Hematopoietic multipotent progenitor cell treated with erythropoietin and hydrocortisone succinate and interleukin-3 and kit ligand, for 6 days (in vitro differentiated cells): ENCODE results near the gene DLL1.

Source experiments
- DNase-seq: peaks from one replicate; pipeline ENCODE4 v3.0.0-alpha.2; 2015

The DLL1 gene

DNA sequence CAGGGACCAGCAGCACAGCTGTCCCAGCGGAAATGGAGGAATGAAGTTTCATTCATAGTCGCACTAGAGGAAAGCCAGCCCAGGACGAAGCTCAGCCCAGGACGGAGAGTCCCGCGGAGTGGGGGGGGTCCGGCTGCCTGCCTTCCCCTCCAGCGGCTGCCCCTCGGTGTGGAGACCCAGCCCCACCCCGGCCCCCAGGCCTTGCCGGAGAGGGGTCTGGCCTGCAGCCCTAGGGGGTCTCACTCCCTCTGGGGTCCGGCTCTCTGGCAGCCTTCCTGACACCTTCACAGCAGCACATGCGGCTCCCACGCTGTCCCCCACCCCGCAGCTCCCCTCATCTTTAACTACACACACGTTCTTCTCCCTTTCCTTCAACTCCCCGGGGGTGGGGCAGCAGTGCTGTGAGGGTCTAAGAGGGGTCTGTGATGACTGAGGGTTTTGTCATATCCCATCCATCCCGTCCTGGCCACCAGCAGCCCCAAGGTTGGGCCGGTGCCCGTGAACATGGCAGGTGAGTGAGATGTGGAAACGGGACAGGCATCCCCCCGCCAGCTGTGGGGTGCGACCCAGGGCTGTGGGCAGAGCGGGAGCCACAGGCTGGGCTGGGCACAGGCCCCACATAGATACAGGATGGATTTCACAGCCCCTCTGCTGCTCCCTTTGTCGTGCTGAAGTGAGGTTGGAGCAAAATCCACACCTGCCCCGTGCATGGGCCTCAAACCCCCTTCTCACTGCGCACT lies 41.8 kb downstream of the DLL1 start:
- no peak for DNase-seq

DNA sequence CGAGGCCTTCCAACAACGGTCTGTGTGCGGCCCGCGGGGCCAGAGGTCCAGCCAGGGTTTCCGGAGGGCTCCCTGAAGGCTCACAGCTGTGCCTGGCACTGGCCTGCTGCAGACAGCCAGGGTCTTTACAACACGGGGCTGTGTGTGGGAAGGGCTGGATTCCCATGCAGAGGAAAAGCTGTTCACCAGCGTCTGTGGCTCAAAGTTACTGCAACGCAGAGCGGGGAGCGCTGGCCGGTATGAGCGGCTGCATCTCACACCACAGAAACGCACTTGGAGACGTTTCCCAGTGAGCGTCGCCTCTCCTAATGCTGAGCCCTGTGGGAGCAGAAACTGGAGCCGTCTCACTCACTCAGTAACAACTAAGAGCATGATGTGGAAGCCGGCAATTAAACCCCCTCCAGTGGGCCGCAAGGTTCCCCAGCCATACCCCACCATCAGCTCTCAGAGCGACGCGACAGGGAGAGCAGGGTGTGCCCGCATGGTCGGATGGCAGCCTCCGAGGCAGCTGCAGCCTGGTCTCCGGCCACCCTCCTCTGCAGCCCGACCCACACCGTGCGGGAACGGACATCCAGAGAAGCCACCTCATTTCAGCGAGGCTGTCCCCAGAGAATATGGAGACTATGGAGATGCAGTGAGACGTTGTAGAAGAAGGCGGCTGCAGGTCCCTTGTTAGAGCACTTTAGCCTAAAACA lies 42.6 kb downstream of the DLL1 start:
- DNase-seq: no peak

DNA sequence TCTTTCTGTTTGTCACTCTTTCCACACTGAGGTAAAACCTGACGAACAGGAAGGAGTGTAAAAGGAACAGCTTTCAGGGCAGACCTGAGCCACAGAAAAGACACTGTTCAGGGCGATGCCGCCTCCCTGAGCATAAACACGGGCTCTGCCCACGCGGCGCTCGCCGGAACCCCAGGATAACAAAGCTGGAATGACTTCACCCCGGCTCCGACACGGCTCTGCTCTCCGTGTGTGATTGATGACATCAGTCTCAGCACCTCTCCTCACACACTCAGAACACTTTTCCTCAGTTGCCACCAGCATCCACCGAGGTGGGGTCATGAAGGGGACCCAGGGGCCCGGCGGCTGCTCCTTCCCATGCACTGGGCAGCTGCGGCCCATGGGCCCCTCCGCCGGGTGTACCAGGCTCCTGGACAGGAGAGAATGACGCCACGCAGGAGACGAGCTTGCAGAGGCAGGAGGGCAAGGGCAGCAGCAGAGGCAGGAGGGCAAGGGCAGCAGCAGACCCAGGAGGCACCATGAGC lies 43.6 kb downstream of the DLL1 start:
- DNase-seq: no peak

DNA sequence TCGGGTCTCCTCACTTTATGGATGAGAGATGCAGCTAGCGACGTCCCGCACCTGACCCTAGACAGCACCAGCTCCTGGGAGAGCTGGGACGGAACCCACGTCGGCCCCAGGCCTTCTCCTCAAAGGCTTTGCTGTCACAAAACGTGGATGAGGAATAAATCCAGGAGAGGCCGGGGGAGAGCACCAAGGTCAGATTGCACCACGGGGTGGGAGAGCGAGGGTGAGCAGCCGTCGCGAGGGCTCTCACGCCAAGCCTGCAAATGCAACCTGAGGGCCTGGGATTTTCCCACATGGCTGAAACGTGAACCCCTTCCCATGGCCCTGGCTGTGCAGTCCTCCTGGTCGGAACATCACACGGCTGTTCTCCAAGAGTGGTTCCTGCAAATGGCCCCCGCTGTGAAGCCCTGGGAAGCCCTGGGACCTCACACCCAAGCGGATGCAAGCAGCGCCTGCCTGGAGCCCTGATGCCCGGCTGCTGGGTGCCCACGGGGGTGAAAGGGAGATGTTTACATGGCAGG lies 45.3 kb downstream of the DLL1 start:
- no peak for DNase-seq

DNA sequence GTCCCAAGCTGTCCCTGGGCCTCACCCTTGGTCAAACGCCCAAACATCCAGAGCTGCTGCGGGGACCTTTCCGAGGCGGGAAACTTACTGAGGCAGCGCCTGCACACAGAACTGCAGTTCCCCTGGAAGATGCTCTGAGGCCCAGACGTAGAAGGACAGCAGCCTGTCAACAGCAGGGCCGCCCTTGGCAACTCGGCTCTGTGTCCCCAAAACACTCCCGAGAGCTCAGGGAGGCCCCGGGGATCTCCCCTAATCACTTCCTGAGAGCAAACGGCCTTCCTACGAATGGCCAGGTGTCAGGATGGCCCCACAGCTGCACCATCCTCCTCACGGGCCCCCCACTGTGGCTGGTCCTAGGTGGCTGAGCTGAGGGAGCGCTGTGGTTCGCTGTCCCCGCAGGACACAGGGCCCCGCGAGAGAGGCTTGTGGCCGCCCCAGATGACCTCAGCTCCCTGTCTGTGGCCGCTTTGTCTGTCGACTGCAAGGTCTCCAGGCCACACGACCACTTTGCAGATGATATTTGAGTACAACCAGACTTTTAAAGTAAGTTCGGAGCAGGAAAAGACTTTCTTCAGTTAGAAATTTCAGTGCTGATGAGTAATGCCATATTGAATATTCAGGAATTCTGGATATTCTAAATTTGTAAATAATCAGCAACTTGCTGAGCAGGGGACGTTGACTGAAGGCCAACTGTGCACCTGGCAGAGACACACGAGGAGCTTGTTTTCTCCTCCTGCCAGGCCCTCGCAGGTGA lies 46.0 kb downstream of the DLL1 start:
- no peak for DNase-seq

DNA sequence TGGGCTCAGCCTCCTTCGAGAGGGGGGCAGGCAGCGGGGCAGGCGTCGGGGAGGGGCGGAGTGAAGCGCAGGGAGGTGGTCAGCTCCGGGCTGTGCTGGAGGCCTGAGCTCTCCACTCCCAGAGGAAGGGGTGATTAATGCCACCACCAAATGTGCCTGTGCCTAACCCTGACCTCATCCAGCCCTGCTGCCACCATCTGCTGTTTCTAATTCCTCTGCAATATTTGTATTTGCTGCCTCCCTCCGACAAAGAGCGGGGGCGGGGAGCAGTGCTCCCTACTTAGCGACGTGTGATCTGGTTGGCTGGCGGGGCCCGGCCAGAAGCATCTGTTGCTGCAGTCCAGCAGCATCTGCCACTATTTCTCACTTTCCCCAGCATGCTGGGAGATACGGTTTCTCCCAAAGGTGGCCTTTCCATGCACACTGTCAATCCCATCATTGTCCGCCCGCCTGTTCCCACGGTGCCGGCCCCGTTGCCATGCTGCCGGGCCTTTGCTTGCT lies 47.0 kb downstream of the DLL1 start:
- no peak for DNase-seq

DNA sequence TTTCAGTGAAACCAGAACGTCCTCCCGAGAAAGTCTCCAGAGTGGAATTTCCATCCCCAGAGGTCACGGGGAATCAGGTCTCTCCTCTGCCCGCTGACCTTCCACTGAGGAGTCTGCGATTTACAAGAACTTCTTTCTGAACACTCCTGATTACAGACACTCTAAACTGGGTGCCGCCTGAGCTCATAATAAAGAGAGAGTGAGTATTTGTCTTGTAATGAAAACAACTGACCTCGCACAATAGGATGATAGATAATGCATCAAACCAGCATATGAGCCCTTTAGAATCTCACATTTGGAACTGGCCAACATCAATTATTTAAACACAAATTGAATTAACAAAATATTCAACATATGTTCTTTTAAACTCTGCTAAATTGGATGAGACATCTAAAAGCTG lies 47.5 kb downstream of the DLL1 start:
- DNase-seq: no peak

DNA sequence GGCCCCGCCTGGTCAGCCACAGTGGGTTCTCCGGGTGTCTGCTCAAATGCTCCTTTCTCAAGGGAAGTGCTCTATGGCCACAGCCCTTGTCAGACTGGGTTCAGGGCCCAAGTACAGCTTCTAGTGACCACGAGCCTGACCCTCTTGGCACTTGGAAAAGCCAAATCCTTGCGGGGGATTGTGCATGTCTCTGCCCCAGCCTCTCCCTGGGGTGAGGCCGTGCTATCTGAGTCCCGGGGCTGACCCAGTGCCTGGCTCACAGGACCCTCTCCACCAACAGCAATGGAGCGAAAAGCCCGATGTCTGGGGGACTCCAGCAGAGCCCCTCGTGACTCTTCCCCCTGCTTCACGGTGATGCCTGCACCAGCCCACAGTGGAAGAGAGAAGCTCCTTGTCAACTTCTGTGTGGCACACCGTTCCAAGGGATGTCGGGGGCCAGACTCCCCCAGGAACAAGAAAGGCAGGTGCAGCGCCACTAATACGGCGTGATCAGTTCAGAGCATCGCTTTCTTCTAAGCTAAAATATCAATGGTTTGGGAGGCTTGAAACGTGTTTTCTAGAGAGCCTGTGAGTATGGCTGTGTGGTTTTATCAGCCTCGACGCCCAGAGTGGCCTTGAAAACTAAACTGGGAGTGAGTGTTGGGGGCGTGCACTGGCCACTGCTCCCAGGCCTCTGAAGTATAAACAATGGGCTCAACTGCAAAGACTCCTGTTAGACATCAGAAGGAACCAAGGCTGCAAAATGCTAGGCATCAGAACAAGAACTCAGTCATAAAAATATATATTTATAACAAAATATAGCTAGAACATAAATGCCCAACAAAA lies 51.9 kb downstream of the DLL1 start:
- DNase-seq: no peak

DNA sequence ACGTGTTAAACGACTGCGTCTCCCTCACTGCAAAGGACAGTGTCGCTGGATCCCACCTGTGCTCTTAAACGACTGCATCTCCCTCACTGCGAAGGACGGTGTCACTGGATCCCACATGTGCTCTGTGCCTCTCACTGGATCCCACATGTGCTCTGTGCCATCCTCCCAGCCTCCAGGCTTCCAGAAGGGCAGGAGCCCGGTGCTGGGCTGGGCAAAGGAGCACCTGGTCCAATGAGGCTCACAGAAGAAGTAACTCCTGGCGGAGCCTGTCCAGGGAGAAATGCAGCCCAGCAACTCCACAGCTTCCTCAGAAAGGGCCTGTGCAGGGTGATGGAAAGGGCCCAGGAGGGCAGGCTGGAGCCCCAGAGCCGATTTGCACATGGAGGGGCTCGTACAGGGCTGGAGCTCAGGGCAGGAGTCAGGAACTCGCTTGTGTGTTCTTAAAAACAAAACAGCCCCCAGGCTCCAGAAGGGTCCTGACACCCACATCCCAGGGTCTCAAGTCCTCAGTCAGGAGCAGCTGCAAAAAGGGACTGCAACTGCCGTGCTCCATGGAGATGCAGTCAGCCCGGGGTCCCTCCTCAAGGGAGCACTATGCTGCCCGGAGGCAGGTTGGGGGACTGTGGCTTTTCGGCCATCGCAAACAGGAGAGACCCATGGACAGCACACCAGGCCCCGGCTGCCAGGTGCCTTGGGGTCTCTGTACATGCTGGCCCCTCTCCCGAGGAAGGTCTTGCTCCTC lies 52.7 kb downstream of the DLL1 start:
- no peak for DNase-seq

DNA sequence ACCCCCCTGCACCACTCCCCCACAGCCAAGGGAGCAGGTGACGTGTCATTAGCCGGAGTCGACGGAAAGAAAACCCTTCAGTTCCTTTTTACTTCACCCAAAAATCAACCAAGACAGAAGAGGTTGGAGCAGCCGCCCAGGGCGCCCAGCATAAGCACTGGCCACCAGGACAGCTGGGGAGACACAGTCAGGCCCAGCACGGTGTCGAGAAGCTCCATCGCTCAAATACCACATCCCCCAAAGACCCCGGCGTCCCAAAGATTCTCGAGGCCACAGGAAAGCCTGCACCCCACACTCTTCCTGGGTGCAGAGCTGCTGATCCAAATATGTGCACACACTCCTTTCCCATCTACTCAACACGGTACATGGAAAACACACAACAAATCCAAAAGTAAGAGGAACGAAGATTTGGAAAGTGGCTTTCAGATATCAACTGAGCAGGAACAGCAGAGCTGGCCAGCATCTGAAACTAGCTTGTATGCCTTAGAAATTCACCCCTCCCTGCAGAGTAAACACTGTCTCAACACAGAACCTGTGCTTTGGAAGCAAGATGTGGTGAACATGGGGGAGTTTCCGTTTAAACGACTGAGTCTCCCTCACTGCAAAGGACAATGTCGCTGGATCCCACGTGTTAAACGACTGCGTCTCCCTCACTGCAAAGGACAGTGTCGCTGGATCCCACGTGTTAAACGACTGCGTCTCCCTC lies 54.6 kb downstream of the DLL1 start:
- DNase-seq: no peak

DNA sequence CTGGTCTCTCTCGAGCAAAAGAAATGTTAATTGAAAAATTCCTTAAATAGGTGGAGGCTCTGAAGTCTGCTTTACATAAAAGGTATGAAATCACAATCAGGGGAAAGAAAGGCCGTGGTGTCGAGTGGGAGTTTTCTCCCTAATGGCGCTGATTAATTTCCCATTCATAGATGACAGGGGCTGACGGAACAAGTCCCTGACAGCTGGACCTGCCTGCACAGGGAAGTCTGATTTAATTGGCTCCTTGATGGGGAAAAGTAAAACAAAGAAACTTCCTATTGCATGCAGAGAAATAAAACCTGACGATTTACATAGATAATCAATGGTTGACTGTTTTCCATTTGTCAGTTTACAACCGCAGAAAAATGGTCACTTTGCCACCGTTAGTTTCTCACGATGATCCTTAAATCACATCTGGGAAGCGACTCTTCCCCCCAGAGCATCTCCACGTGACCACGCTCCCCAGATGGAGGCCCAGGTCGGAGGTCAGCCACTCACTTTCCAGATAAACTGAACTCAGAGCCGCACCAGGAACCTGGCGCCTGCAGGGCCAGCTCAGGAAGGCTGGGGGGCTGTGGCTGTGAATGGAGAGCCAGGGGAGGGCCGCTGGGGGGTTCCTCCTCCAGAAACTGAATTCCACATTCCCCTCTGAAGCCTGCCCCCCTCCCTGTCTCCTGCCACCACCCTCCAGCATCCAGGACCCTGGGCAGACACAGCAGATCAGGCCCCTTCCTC lies 55.3 kb downstream of the DLL1 start:
- DNase-seq: no peak

DNA sequence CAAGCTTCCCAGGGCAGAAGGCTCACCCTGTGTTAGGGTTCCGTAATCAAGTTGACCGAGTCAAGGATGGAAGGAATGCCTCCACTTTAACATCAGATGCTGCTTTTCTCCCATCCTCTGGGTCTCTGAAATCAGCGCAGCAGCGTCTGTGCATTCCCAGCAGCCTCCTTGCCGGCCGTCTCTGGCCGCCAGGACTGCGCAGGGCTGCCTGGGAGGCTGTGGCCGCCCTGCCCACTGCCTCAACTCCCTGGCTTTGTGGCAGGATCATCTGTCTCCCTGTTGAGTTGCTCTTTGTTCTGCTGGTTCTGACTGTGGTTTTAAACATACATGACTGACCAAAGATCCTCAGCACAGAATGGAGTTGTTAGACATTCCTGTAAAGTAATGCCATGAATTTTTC lies 56.5 kb downstream of the DLL1 start:
- DNase-seq: no peak

DNA sequence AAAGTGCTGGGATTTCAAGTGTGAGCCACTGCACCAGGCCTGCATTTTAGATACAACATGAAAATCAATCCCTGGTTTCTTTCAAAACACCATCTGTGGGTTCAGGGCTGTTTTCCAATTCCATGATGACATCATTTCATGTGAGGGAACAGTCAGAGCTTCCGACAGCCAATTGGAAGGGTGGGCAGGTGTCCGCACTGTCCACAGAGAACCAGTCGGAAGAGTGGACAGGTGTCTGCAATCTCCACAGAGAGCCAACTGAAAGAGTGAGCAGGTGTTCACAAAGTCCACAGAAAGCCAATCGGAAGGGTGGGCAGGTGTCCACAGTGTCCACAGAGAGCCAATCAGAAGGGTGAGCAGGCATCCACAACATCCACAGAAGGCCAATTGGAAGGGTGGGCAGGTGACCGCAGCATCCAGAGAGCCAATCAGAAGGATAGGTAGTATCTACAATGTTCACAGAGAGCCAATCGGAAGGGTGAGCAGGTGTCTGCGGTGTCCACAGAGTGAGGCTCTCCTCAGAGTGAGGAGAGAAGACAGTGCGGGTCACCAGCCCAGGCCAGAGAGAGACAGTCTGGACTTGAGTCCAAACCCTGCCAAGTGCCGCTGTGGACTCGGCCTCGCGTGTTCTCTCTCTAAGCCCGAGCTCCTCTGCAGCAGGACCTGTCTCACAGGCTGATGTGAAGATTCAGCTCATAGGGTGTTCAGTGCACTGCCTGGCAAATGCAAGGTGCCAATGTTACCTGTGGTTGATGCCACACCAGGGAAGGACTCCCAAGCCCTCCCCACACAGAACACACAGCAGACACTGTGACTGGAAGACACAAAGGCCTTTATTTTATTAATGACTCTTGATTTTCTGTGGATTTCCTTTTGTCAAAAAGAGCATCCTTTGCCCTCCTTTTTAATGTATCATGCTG lies 57.3 kb downstream of the DLL1 start:
- DNase-seq: no peak
